Activated CD8-positive, alpha-beta memory T cell treated with anti-CD3 and anti-CD28 coated beads for 36 hours (primary cell): Measurements from ENCODE around the gene ZNF280C. TPM values are rescaled to one million over a fixed set of nuclear protein-coding genes. Genes with fewer than 3 reads are reported as not detected.
"Not testable (repeated sequence)": the region's sequence is repeated elsewhere in the genome, so short reads cannot be mapped to it uniquely, and the experiment has no call there.

Source experiments
- CTCF ChIA-PET: fragments of 350-600 bp; sonication (Branson Sonifier 250); formaldehyde crosslinking; loops from one replicate; lab custom pipeline; 2021; ENCODE audit warnings: antibody characterized with exemption; lab: Charles Lee
- POLR2A ChIA-PET: fragments of 350-600 bp; sonication (Branson Sonifier 250); formaldehyde crosslinking; loops from one replicate; lab custom pipeline; 2021; ENCODE audit warnings: antibody characterized with exemption; lab: Charles Lee
- total RNA-seq, 2 experiments: library from RNA; stranded (reverse); gene quantifications; one replicate each; pipeline ENCODE4 v1.2.3, GENCODE V29; 2021

The ZNF280C gene, protein sequence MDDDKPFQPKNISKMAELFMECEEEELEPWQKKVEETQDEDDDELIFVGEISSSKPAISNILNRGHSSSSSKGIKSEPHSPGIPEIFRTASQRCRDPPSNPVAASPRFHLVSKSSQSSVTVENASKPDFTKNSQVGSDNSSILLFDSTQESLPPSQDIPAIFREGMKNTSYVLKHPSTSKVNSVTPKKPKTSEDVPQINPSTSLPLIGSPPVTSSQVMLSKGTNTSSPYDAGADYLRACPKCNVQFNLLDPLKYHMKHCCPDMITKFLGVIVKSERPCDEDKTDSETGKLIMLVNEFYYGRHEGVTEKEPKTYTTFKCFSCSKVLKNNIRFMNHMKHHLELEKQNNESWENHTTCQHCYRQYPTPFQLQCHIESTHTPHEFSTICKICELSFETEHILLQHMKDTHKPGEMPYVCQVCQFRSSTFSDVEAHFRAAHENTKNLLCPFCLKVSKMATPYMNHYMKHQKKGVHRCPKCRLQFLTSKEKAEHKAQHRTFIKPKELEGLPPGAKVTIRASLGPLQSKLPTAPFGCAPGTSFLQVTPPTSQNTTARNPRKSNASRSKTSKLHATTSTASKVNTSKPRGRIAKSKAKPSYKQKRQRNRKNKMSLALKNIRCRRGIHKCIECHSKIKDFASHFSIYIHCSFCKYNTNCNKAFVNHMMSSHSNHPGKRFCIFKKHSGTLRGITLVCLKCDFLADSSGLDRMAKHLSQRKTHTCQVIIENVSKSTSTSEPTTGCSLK
- 1 to 10 TPM; 7.1 TPM for total RNA-seq

DNA sequence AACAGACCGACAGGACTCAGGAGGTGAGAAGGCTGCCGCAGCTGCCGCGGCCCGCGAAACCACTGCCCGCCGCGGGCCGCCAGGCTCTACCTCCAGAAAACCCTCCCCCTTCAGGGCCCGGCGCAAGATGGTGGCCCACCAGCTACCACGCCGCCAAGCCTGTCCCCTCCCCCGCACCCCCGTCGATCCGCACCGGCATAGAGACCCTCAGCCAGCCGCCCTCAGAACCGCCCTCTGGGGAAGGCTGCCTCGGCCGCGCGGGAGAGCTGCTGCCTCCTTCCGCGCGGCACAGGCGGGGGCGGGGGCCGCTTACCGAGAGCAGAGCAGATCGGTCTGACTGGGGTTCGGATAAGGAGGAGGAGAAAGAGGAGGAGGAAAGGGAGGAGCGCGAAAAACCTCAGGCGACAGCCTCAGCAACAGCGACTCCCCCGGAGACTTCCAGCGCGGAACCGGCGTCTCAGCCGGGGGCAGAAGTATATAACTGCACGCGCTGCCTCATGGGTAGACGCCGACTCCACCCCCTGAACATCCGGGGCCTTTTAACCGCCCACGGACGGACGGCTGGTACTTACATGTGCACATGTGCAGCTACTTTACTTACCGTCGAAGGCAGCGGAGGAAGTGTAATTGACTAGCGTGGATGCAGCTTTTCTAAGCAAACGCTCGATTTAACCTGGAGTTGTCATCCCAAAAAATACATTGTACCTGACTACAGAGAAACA, at the start of gene ZNF280C:
TSS of gene ZNF280C (minus strand) at position 451 of the 722 bp plus-strand sequence. CDS start 8,450 bp downstream, outside the sequence.
- CTCF ChIA-PET, result no interaction called here
- POLR2A ChIA-PET, result interaction anchor here (0.7 kb wide), 1 partner anchor 63 kb away, joined by 3 read pairs; no protein-coding TSS in a partner anchor

DNA sequence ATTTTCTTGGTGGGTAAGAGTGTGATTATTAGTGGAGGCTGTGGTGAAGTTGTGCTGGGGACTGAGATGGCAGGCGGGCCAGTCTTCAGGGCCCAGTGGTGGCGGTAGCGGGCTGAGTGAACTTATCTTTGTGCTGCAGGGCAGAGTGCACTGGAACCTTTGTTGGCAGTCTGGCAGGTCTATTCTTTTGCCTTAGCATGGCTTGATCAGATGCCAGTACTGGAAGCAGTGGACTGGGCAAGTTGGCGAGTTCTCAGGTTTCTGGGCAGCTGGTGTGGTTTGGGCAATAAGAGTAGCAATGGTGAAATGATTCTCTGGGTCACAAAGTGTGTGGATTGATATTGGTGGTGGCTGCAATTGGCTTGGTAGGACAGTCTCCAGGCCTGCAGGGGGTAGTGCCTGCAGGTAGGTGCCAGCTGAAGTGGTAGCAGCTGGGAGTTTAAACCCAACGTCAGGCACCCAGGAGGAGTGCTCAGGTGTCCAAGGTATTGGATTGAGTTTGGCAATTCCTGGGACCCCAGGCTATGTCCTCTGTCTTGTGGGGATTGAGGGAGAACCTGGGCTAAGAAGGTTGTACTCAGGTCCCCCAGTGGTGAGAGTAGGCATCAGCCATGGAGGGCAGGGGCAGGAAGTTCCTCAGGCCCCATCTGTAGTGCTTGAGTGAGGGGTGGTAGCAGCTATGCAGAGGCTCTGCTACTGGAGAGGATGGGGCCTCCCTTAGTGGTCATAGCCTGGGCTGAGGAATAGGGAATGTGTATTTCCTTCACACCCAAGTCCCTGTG, 36.1 kb upstream of the ZNF280C start:
- ChIA-PET POLR2A (no interaction called here), CTCF (no interaction called here)

- ChIA-PET POLR2A (no interaction called here), CTCF (no interaction called here)
These were observed 33.3 kb upstream of the ZNF280C start for GRCh38 chrX:130301977-130302376.

DNA sequence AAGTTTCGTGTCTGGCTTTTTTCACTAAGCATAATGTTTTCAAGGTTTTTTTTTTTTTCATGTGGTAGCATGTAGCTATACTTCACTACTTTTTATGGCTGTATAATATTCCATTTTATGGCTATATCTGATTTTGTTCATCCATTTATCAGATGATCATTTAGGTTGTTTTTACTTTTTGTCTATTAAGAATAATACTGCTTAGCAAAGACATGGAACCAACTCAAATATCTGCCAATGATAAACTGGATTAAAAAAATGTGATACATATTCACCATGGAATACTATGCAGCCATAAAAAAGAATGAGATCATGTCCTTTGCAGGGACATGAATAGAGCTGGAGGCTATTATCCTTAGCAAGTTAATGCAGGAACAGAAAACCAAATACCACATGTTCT, 32.7 kb upstream of the ZNF280C start:
- POLR2A ChIA-PET, result no interaction called here
- CTCF ChIA-PET, result no interaction called here

- ChIA-PET POLR2A (no interaction called here), CTCF (no interaction called here)
These were observed 31.2 kb upstream of the ZNF280C start for GRCh38 chrX:130300010-130300282.

DNA sequence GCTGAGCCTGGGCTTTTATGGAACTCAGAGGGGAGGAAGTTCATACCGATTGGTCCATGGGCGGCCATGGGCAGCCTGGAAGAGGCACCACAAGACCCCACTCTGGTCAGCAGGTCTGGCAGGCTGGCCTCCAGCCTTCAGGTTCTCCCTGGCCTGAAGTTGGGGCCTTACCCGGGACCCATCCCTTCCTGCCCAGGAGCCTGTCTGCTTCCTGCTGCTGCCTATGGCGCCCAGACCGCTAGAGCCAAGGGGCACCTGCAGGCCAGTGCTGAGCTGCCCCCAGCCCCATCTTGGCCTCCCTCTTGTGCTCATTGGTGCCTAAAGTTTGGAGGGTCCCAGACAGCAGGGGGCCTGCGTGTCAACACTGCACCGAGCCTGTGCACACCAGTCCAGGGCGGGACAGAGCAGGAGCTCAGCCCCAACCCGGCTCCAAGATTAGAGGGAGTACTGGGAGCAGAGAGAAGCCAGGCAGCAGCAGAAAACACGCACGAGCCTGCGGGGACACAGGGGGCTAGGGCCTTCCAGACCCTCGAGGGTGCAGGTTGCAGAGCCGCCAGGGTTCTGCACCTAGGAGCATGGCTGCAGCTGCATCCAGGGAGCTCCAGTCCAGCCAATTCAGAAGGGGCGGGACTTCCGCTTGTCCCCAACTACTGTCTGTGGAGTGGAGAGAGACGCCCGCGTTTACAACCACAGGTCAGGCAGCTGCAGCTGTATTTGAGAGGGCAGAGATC, 30.7 kb upstream of the ZNF280C start:
- ChIA-PET POLR2A (no interaction called here), CTCF (no interaction called here)

GRCh38 chrX:130296743-130297142, 28.0 kb upstream of the ZNF280C start:
- ChIA-PET POLR2A (no interaction called here), CTCF (no interaction called here)

- ChIA-PET POLR2A (no interaction called here), CTCF (no interaction called here)
These were observed 27.6 kb upstream of the ZNF280C start for GRCh38 chrX:130296297-130296678.

DNA sequence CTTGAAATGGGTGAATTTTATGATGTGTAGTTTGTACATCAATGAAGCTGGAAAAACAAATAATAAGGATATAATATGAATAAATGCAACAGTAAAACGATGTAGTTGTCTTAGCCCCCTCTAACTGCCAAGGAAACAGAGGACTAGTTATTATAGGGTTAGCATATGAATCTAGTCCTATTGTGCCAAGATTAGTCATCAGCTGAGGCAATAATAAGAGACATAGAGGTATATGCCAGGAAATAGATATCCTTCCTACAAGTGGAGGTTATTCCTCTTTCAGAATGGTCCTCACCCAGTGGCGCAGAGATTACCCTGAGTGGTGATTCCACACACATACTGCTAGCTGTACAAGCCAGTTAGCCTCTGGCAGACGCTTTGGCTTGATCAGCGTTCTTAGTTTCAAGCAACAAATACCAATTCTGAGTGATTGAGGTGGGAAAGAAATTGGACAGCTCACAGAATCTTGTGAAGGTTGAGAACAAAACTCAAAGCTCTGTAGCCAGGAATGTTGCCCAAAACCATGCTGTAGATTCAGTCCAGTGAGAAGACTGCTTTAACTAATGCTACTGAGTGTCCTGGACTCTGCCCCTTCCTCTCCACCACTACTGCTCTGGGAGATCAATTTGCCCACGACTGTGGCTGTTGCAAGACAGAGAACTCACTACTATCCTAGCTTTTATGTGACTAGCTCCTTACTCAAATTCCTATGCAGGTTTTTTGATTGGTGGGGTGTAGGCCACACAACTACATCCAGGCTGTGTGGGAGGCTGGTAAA, 27.0 kb upstream of the ZNF280C start:
- CTCF ChIA-PET, result no interaction called here
- POLR2A ChIA-PET, result no interaction called here

DNA sequence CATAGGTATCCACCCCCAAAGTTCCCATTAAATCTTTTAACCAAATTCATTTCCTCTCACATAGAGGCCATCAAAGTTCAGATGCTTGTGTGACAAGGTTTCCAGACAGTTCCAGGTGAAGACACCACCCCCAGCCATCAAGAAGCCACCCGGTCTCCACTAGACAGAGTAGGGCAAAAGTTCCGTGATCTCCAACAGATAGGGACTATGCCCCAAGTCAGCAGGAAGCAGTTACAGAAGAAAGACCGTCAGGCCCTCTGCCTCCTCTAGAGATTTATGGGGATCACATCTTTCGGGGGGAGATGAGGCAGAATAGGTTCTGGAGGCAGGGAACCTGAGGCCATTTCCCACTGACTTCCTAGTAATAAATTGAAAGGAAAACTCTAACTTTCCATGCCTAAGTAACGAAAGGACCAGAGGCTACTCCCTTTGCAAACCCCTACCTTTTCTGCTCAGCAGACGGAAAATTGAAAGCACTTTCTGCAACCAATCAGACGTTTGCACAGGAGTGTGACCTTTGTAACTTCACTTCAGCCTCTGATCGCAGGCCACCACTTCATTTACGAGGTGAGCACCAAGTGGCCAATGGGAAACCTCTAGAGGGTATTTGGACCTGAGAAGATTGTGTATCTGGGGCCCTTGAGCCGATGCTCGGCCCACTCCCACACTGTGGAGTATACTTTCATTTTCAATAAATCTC, 18.5 kb upstream of the ZNF280C start:
- ChIA-PET POLR2A (no interaction called here), CTCF (no interaction called here)

DNA sequence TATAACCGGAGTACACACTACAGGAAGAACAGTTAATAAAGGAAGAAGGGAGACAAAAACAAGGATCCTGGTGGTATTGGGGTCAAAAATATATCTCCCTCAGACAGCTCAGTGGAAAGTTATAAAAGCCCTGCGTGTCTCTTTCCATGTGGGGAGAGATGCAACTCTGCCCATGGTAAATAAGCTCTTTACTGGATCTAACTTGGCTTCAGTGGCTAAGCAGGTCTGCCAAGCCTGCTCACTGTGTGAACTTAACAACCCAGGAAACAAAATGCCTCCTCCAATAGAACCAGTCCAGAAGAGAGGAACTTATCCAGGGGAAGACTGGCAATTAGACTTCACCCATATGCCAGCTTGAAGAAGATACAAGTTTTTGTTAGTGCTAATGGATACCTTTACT, 17.0 kb upstream of the ZNF280C start:
- POLR2A ChIA-PET, result no interaction called here
- CTCF ChIA-PET, result no interaction called here

DNA sequence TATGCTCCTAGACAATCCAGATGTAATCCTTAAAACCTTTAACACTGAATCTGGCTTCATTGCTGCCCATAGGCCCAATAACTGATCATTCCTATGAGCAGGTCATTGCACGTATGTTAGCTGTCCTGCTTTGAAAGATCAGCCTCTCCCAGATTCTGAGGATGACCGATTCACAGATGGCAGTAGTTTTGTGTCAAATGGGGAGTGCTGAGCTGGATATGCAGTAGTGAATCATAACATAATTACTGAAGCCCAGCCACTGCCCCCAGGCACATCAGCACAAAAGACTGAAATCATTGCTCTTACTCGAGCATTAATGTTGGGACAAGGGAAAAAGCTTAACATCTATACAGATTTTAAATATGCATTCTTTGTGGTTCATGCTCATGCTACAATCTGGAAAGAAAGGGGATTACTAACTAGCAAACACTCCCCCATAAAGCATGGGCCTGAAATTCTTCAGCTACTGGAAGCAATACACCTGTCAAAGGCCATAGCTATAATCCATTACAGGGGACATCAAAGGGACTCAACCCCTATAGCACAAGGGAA, 16.4 kb upstream of the ZNF280C start:
- ChIA-PET CTCF (no interaction called here), POLR2A (no interaction called here)

DNA sequence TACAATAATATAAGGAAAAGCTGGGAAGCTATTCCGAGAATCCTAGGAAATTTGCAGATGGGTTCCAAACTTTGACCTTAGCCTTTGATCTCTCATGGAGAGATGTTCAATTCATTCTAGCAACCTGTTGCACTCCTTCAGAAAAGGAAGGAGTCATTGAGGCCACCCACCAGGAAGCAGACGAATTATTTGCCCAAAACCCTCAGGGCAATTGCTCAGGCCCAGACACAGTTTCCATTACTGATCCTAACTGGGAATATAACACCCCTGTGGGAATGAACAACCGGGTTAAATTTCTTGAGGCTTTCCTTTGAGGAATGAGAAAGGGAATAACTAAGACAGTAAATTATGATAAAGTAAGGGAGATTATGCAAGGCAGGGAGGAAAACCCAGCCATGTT, 13.5 kb upstream of the ZNF280C start:
- ChIA-PET POLR2A (no interaction called here), CTCF (no interaction called here)

- ChIA-PET POLR2A (interaction anchor here (0.6 kb wide), 1 partner anchor 59 kb away, joined by 4 read pairs; the partner anchor contains the start of gene SLC25A14), CTCF (no interaction called here)
These were observed 12.2 kb upstream of the ZNF280C start for GRCh38 chrX:130280901-130281300.

GRCh38 chrX:130272253-130272652, 3.6 kb upstream of the ZNF280C start:
- POLR2A ChIA-PET, result not testable (repeated sequence)
- CTCF ChIA-PET, result interaction anchor here (0.7 kb wide), 1 partner anchor 747 kb away, joined by 3 read pairs; no protein-coding TSS in a partner anchor

DNA sequence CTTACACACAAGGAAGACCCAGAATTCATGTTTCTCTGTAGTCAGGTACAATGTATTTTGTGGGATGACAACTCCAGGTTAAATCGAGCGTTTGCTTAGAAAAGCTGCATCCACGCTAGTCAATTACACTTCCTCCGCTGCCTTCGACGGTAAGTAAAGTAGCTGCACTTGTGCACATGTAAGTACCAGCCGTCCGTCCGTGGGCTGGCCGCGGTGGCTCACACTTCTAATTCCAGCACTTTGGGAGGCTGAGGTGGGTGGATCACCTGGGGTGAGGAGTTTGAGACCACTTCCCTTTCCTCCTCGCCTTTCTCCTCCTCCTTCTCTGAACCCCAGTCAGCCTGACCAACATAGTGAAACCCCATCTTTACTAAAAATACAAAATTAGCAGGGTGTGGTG, 692 bp upstream of the ZNF280C start:
- CTCF ChIA-PET, POLR2A ChIA-PET: not testable (repeated sequence)

DNA sequence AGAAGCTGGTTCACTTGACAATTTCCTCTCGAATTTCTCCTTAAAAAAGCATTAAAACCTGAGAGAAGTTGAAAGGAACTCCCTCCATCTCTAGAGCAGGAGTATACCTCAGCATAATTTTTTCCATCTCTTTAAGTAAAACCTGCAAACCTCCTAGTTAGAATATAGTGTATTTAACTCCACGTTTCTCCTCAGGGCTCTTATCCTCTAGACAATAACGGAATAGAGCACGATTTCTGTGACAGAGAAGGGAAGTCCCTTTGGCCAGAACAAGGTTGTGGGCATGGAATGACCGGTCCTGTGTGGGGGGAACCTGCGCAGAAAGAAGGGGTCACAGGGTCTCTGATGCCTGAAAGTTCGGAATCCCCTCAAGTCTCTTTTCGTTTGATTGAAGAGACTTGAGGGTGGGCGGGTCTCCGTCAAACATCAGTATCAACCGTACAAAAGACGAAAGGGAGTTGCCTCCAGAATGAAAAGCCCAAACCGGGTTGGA, 697 bp downstream of the ZNF280C start:
- CTCF ChIA-PET, result no interaction called here
- POLR2A ChIA-PET, result interaction anchor here (0.7 kb wide), 1 partner anchor 62 kb away, joined by 3 read pairs; no protein-coding TSS in a partner anchor
